GM20000 (cell line): ENCODE measurements around the gene RASAL3.

Experiments
- DNase-seq: peaks from one replicate; pipeline ENCODE4 v3.0.0; 2012; ENCODE audit warnings: low spot score
- CTCF ChIP-seq: IDR thresholded peaks from 2 replicates; pipeline ENCODE4 v1.5.1; 2012; ENCODE audit warnings: mild to moderate bottlenecking, control low read depth; ENCODE audit errors: extremely low read depth, missing control alignments

Gene RASAL3

GRCh38 chr19:15468675-15469512 lies 4.5 kb upstream of the RASAL3 start:
- TF ChIP-seq CTCF = no peak
- no peak for DNase-seq

GRCh38 chr19:15467734-15468214 lies 3.4 kb upstream of the RASAL3 start:
- DNase-seq = no peak
- no peak for TF ChIP-seq CTCF

GRCh38 chr19:15466851-15467733 lies 2.7 kb upstream of the RASAL3 start:
- DNase-seq = peak; percentile 72
- no peak for TF ChIP-seq CTCF

GRCh38 chr19:15463861-15464371 lies 428 bp downstream of the RASAL3 start:
- peak; percentile 1 for TF ChIP-seq CTCF
- peak; percentile 79 for DNase-seq

- no peak for TF ChIP-seq CTCF
- DNase-seq = no peak
Observed at GRCh38 chr19:15461694-15462093, 2.6 kb downstream of the RASAL3 start.

- DNase-seq = no peak
- no peak for TF ChIP-seq CTCF
Observed at GRCh38 chr19:15457701-15458484, 6.5 kb downstream of the RASAL3 start.
